K562 (cell line): ENCODE data around the gene TULP1. TPM values are rescaled to one million over a fixed set of nuclear protein-coding genes. Genes with fewer than 3 reads are reported as not detected.

Experiments used
- ARNT ChIP-seq, 2 experiments: fragments of 450-650 bp; IDR thresholded peaks; 2 replicates each; pipeline ENCODE4 v1.6.1; 2016; ENCODE audit warnings: mild to moderate bottlenecking in 1 of 2
- CREBBP ChIP-seq: IDR thresholded peaks from one replicate; pipeline ENCODE4 v1.6.1; 2012; ENCODE audit warnings: low read depth, mild to moderate bottlenecking, control low read depth, inconsistent platforms, low read length
- FOXP4 ChIP-seq: sonication (generic); formaldehyde crosslinking; IDR thresholded peaks from 2 replicates; pipeline ENCODE4 v1.8.0; 2022; ENCODE audit warnings: mild to moderate bottlenecking, missing genetic modification reagents, borderline replicate concordance
- MTA2 ChIP-seq: fragments of 450-650 bp; IDR thresholded peaks from 2 replicates; pipeline ENCODE4 v1.6.1; 2016; ENCODE audit warnings: low read depth
- NFE2L1 ChIP-seq: fragments of 450-650 bp; IDR thresholded peaks from 2 replicates; pipeline ENCODE4 v1.6.1; 2016; ENCODE audit warnings: missing genetic modification characterization, low read depth, mild to moderate bottlenecking, missing compliant biosample characterization, moderate library complexity, borderline replicate concordance
- REST ChIP-seq, 2 experiments: fragments of 450-650 bp; formaldehyde crosslinking in 1 of 2; IDR thresholded peaks; 2 replicates each; pipeline versions ENCODE4 v1.4.0 to v1.6.1; 2014 to 2020; ENCODE audit warnings: mild to moderate bottlenecking in 2 of 2, borderline replicate concordance in 1 of 2, low read depth in 1 of 2
- SMAD3 ChIP-seq: fragments of 450-650 bp; formaldehyde crosslinking; conservative IDR thresholded peaks from 2 replicates; pipeline ENCODE4 v1.4.0; 2020; ENCODE audit warnings: mild to moderate bottlenecking
- SMARCC2 ChIP-seq: fragments of 450-650 bp; IDR thresholded peaks from 2 replicates; pipeline ENCODE4 v1.6.1; 2017; ENCODE audit warnings: antibody characterized with exemption, moderate library complexity, mild to moderate bottlenecking, low read depth
- SNRNP70 ChIP-seq: fragments of 200-400 bp; formaldehyde crosslinking; optimal IDR thresholded peaks from 2 replicates; pipeline ENCODE3; 2017; ENCODE audit warnings: low read depth, low read length
- SRSF9 ChIP-seq: fragments of 200-400 bp; formaldehyde crosslinking; IDR thresholded peaks from 2 replicates; pipeline ENCODE4 v1.6.1; 2017; ENCODE audit warnings: low read depth, low read length, borderline replicate concordance
- TFE3 ChIP-seq: fragments of 450-650 bp; formaldehyde crosslinking; IDR thresholded peaks from 2 replicates; pipeline ENCODE4 v1.4.0; 2020; ENCODE audit warnings: mild to moderate bottlenecking, mixed read lengths
- USF1 ChIP-seq: sonication (generic); formaldehyde crosslinking; IDR thresholded peaks from 2 replicates; pipeline ENCODE4 v1.9.0; 2022; ENCODE audit warnings: mild to moderate bottlenecking, missing genetic modification reagents
- ZFP91 ChIP-seq: sonication (generic); formaldehyde crosslinking; IDR thresholded peaks from 2 replicates; pipeline ENCODE4 v1.8.0; 2022; ENCODE audit warnings: mild to moderate bottlenecking, missing genetic modification reagents
- polyA plus RNA-seq, 8 experiments: library from polyadenylated mRNA; depleted of rRNA in 4 of 8; stranded (reverse) in 5 of 8; unstranded in 3 of 8; fragments of >200 nt; fragmentation: Nextera tagmentation in 2 of 8; fragmentation: Illumina TruSeq in 1 of 8; extraction: Ambion mirVana in 2 of 8; extraction: Trizol in 1 of 8; gene quantifications; 2 replicates each; pipeline versions ENCODE4 v1.2.1 to v1.2.3, GENCODE V29; 2011 to 2014; ENCODE audit warnings: inconsistent platforms in 1 of 8, missing spikeins in 1 of 8
- total RNA-seq, 7 experiments: library from RNA; depleted of rRNA in 6 of 7; stranded (reverse); fragments of >200 nt in 6 of 7; fragmentation: Illumina TruSeq in 2 of 7; extraction: Trizol in 2 of 7; gene quantifications; 2 replicates each; pipeline versions ENCODE4 v1.2.1 to v1.2.3, GENCODE V29; 2011 to 2021; ENCODE audit warnings: low replicate concordance in 1 of 7

The TULP1 gene
- total and polyA plus RNA-seq, 9 of the 15 experiments (the other 6 are each of a cell fraction or from before 2014, with no cell fraction given), result 0.06 to 0.17 (median 0.09) TPM; not detected in 6

GRCh38 chr6:35500782-35501181 lies 11.9 kb downstream of the TULP1 start (continued):
- TF ChIP-seq FOXP4, result no peak
- no peak for TF ChIP-seq CREBBP
- no peak for TF ChIP-seq TFE3
- TF ChIP-seq NFE2L1, result no peak
- TF ChIP-seq ARNT (IDR thresholded peaks at IDR 0.05), result no peak
- TF ChIP-seq SRSF9, result no peak
- TF ChIP-seq REST (IDR thresholded peaks at IDR 0.05; ENCODE audit: borderline replicate concordance), result peak; percentile 9; the same call in 1 of the 2 replicates
- TF ChIP-seq REST (CRISPR knock-in tag; IDR thresholded peaks at IDR 0.05; ENCODE audit: low read depth), result no peak
- no peak for TF ChIP-seq ZFP91
- TF ChIP-seq SMARCC2, result no peak
- no peak for TF ChIP-seq MTA2
- TF ChIP-seq SNRNP70, result no peak
- TF ChIP-seq SMAD3 (CRISPR knock-in tag), result no peak
- TF ChIP-seq USF1 (CRISPR knock-in tag), result peak; percentile 64
